Measurements from ENCODE around the gene COP1. TPM values are rescaled to one million over a fixed set of nuclear protein-coding genes. Genes with fewer than 3 reads are reported as not detected.

COP1 gene
- total and polyA plus RNA-seq, 2 donors (not counting 3 experiments of a cell fraction or from before 2014, with no cell fraction given) = 16.5 to 40.9 TPM

- no peaks in the 10 kb centered on the region for H3K27me3 ChIP-seq (ENCODE audit: control insufficient read depth in 2 of 2, insufficient read depth in 2 of 2, low read length in 2 of 2)
- no TSS peak for BruUV-seq (replicated peaks)
- no peaks in the 10 kb centered on the region for H4K20me1 ChIP-seq (replicated peaks; ENCODE audit: control insufficient read depth, extremely low read depth, insufficient read depth, low read length)
- no peaks in the 10 kb centered on the region for H3K79me2 ChIP-seq (ENCODE audit: control insufficient read depth, insufficient read depth, low read length)
- POLR2A ChIA-PET = no interaction called here
- no peak overlapping the region for H2AFZ ChIP-seq (ENCODE audit: low read depth, low read length)
- H3K27ac ChIP-seq (ENCODE audit: insufficient read depth, low read depth, low read length) = no peak overlapping the region
- H3K9me1 ChIP-seq (replicated peaks; ENCODE audit: control insufficient read depth, extremely low read depth, insufficient read depth, low read length) = no peaks in the 10 kb centered on the region
- no peak overlapping the region for H3K4me3 ChIP-seq (replicated peaks in 1 of 3; ENCODE audit: insufficient read depth in 1 of 3, low read depth in 1 of 3, low read length in 3 of 3)
- CTCF ChIA-PET = interaction anchor here (2.2 kb wide), 1 partner anchor 8 kb away, joined by 7 read pairs; no protein-coding TSS in a partner anchor
- TF ChIP-seq GATA2 (IDR thresholded peaks at IDR 0.05; ENCODE audit: insufficient read depth, insufficient read length, low read depth, low read length) (no peak), POLR2A (IDR thresholded peaks at IDR 0.05; ENCODE audit: low read depth, low read length) (no peak), MYC (IDR thresholded peaks at IDR 0.05; ENCODE audit: low read depth, low read length) (no peak), CTCF (IDR thresholded peaks at IDR 0.05; ENCODE audit: extremely low read depth in 1 of 2, insufficient read depth in 1 of 2, low read depth in 1 of 2, low read length in 2 of 2) (no peak)
- FAIRE-seq (no peak), DNase-seq (ENCODE audit: low read depth, low spot score) (no peak)
- intact Hi-C loops (cut with micrococcal nuclease) = no loop called here
- dilution Hi-C loops (cut with MboI; ENCODE audit: extremely low pct_ligation_motif_present, low sequenced_read_pairs) = no loop called here
- H3K4me2 ChIP-seq (ENCODE audit: insufficient read depth, low read length) = no peak overlapping the region
- no peaks in the 10 kb centered on the region for H3K9me3 ChIP-seq (replicated peaks; ENCODE audit: control insufficient read depth, insufficient read depth, low read length)
- no peak overlapping the region for H3K9ac ChIP-seq (replicated peaks; ENCODE audit: extremely low read depth, insufficient read depth, low read length)
- no peaks in the 10 kb centered on the region for H3K4me1 ChIP-seq (ENCODE audit: control insufficient read depth, extremely low read depth, insufficient read depth, low read length)
- no peaks in the 10 kb centered on the region for H3K36me3 ChIP-seq (ENCODE audit: control insufficient read depth in 2 of 2, extremely low read depth in 1 of 2, insufficient read depth in 2 of 2, low read length in 2 of 2)
These were observed 95.3 kb downstream of the COP1 start for GRCh38 chr1:176111835-176112234.

- H3K9ac ChIP-seq (replicated peaks; ENCODE audit: extremely low read depth, insufficient read depth, low read length) = no peak overlapping the region
- H3K4me1 ChIP-seq (ENCODE audit: control insufficient read depth, extremely low read depth, insufficient read depth, low read length) = no peaks in the 10 kb centered on the region
- CTCF ChIA-PET = interaction anchor here (2.2 kb wide), 1 partner anchor 10 kb away, joined by 7 read pairs; no protein-coding TSS in a partner anchor
- H3K27me3 ChIP-seq (ENCODE audit: control insufficient read depth in 2 of 2, insufficient read depth in 2 of 2, low read length in 2 of 2) = no peaks in the 10 kb centered on the region
- no peak overlapping the region for H2AFZ ChIP-seq (ENCODE audit: low read depth, low read length)
- POLR2A ChIA-PET = no interaction called here
- no peak overlapping the region for H3K4me3 ChIP-seq (replicated peaks in 1 of 3; ENCODE audit: insufficient read depth in 1 of 3, low read depth in 1 of 3, low read length in 3 of 3)
- intact Hi-C loops (cut with micrococcal nuclease) = no loop called here
- H3K4me2 ChIP-seq (ENCODE audit: insufficient read depth, low read length) = no peak overlapping the region
- no peaks in the 10 kb centered on the region for H4K20me1 ChIP-seq (replicated peaks; ENCODE audit: control insufficient read depth, extremely low read depth, insufficient read depth, low read length)
- no peak overlapping the region for H3K27ac ChIP-seq (ENCODE audit: insufficient read depth, low read depth, low read length)
- BruUV-seq (replicated peaks) = no TSS peak
- TF ChIP-seq FOS (IDR thresholded peaks at IDR 0.05; ENCODE audit: borderline replicate concordance, insufficient read depth, low read length) (no peak), POLR2AphosphoS5 (IDR thresholded peaks at IDR 0.05; ENCODE audit: insufficient read depth, low read depth, low read length) (no peak), MYC (IDR thresholded peaks at IDR 0.05; ENCODE audit: low read depth, low read length) (no peak), POLR2A (IDR thresholded peaks at IDR 0.05; ENCODE audit: low read depth, low read length) (no peak), MAX (IDR thresholded peaks at IDR 0.05; ENCODE audit: insufficient read depth, insufficient read length) (no peak), EZH2 (IDR thresholded peaks at IDR 0.05; ENCODE audit: borderline replicate concordance, low read depth, low read length, severe bottlenecking) (no peak), CTCF (IDR thresholded peaks at IDR 0.05; ENCODE audit: extremely low read depth in 1 of 2, insufficient read depth in 1 of 2, low read depth in 1 of 2, low read length in 2 of 2) (no peak), GATA2 (IDR thresholded peaks at IDR 0.05; ENCODE audit: insufficient read depth, insufficient read length, low read depth, low read length) (no peak), JUN (IDR thresholded peaks at IDR 0.05; ENCODE audit: borderline replicate concordance, insufficient read depth, insufficient read length, low read depth) (no peak)
- DNase-seq (ENCODE audit: low read depth, low spot score) (no peak), FAIRE-seq (no peak)
- H3K9me3 ChIP-seq (replicated peaks; ENCODE audit: control insufficient read depth, insufficient read depth, low read length) = no peaks in the 10 kb centered on the region
- no peaks in the 10 kb centered on the region for H3K36me3 ChIP-seq (ENCODE audit: control insufficient read depth in 2 of 2, extremely low read depth in 1 of 2, insufficient read depth in 2 of 2, low read length in 2 of 2)
- no peaks in the 10 kb centered on the region for H3K79me2 ChIP-seq (ENCODE audit: control insufficient read depth, insufficient read depth, low read length)
- dilution Hi-C loops (cut with MboI; ENCODE audit: extremely low pct_ligation_motif_present, low sequenced_read_pairs) = no loop called here
- H3K9me1 ChIP-seq (replicated peaks; ENCODE audit: control insufficient read depth, extremely low read depth, insufficient read depth, low read length) = no peaks in the 10 kb centered on the region
These were observed 96.9 kb downstream of the COP1 start for GRCh38 chr1:176110203-176110602.

Data from endothelial cell of umbilical vein (primary cell).